MM.1S (cell line): ENCODE results near the gene CAPN5.

ENCODE experiments used
- DNase-seq: peaks from one replicate; pipeline ENCODE4 v3.0.0-alpha.2; 2015
- H2AFZ ChIP-seq: fragments of 300-600 bp; sonication (generic); 2 replicates; pipeline ENCODE4 v1.6.0; 2016; ENCODE audit warnings: antibody characterized with exemption, low read length
- H3F3A ChIP-seq: fragments of 300-600 bp; sonication (generic); 2 replicates; pipeline ENCODE4 v1.6.1; 2016; ENCODE audit warnings: mild to moderate bottlenecking, antibody characterized with exemption, low read length, moderate library complexity, mixed read lengths; ENCODE audit not compliant: insufficient read depth
- H3K27ac ChIP-seq: fragments of 300-600 bp; sonication (generic); 2 replicates; pipeline ENCODE4 v1.5.1; 2016; ENCODE audit warnings: mild to moderate bottlenecking, low read length
- H3K27me3 ChIP-seq: fragments of 300-600 bp; sonication (generic); replicated peaks from 2 replicates; pipeline ENCODE4 v1.6.0; 2016; ENCODE audit warnings: low read length; ENCODE audit not compliant: insufficient read depth
- H3K36me3 ChIP-seq: fragments of 300-600 bp; sonication (generic); replicated peaks from 2 replicates; pipeline ENCODE4 v1.6.1; 2016; ENCODE audit warnings: mild to moderate bottlenecking, low read length, mixed read lengths; ENCODE audit not compliant: insufficient read depth
- H3K4me1 ChIP-seq: fragments of 300-600 bp; sonication (generic); 2 replicates; pipeline ENCODE4 v1.6.1; 2016; ENCODE audit warnings: low read length, mixed read lengths
- H3K4me2 ChIP-seq: fragments of 300-600 bp; sonication (generic); 2 replicates; pipeline ENCODE4 v1.6.0; 2016; ENCODE audit warnings: low read depth, low read length
- H3K4me3 ChIP-seq: fragments of 300-600 bp; sonication (generic); 2 replicates; pipeline ENCODE4 v1.5.1; 2016; ENCODE audit warnings: low read length, mixed read lengths
- H3K79me2 ChIP-seq: fragments of 300-600 bp; sonication (generic); 2 replicates; pipeline ENCODE4 v1.6.1; 2016; ENCODE audit warnings: mixed run types, low read length, mixed read lengths
- H3K9ac ChIP-seq: fragments of 300-600 bp; sonication (generic); 2 replicates; pipeline ENCODE4 v1.6.1; 2016; ENCODE audit warnings: low read length, mixed read lengths
- H3K9me2 ChIP-seq: fragments of 300-600 bp; sonication (generic); replicated peaks from 2 replicates; pipeline ENCODE4 v1.6.1; 2016; ENCODE audit warnings: mild to moderate bottlenecking, low read length, mixed read lengths; ENCODE audit not compliant: insufficient read depth
- H3K9me3 ChIP-seq: fragments of 300-600 bp; sonication (generic); replicated peaks from 2 replicates; pipeline ENCODE4 v1.6.1; 2016; ENCODE audit warnings: mild to moderate bottlenecking, low read length, mixed read lengths; ENCODE audit not compliant: insufficient read depth
- H4K20me1 ChIP-seq: fragments of 300-600 bp; sonication (generic); 2 replicates; pipeline ENCODE4 v1.6.1; 2016; ENCODE audit warnings: mild to moderate bottlenecking, low read length, moderate library complexity, mixed read lengths; ENCODE audit not compliant: insufficient read depth
- EZH2 ChIP-seq: fragments of 300-600 bp; sonication (generic); optimal IDR thresholded peaks from 2 replicates; pipeline ENCODE3; 2017; ENCODE audit warnings: low read depth, mild to moderate bottlenecking, antibody characterized with exemption, low read length, mixed read lengths
- EZH2phosphoT487 ChIP-seq: fragments of 300-600 bp; sonication (generic); IDR thresholded peaks from 2 replicates; pipeline ENCODE4 v1.6.1; 2018; ENCODE audit warnings: antibody characterized with exemption, low read length
- TF ChIP-seq, protein P1 (sequence below): fragments of 300-600 bp; sonication (generic); IDR thresholded peaks from 2 replicates; pipeline ENCODE4 v1.5.1; 2016; ENCODE audit warnings: antibody characterized with exemption, low read length, mixed read lengths

Gene CAPN5

DNA sequence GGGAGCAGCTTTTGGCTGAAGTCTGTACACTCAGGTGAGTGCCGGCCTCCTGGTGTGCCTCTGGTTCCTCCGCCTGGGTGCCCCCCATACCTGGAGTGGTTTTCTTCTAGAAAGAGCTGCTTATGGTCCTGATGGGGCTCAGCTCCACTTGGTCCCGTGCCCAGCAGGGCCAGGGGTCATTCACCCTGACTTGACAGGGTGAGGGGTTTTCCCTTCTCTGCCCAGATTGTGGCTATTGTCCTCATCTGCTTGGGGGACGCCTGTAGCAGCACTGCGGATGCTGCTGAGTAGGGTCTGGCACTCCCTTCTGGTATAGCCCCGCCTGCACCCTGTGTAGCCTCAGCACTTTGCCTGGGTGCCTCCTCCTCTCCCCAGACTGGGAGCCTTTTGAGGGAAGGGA lies 44.1 kb downstream of the CAPN5 start:
- no peak overlapping the region for H3K9ac ChIP-seq
- H2AFZ ChIP-seq = no peak overlapping the region
- TF ChIP-seq EZH2phosphoT487 = no peak
- TF ChIP-seq, protein P1, sequence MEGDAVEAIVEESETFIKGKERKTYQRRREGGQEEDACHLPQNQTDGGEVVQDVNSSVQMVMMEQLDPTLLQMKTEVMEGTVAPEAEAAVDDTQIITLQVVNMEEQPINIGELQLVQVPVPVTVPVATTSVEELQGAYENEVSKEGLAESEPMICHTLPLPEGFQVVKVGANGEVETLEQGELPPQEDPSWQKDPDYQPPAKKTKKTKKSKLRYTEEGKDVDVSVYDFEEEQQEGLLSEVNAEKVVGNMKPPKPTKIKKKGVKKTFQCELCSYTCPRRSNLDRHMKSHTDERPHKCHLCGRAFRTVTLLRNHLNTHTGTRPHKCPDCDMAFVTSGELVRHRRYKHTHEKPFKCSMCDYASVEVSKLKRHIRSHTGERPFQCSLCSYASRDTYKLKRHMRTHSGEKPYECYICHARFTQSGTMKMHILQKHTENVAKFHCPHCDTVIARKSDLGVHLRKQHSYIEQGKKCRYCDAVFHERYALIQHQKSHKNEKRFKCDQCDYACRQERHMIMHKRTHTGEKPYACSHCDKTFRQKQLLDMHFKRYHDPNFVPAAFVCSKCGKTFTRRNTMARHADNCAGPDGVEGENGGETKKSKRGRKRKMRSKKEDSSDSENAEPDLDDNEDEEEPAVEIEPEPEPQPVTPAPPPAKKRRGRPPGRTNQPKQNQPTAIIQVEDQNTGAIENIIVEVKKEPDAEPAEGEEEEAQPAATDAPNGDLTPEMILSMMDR = no peak
- no peak for TF ChIP-seq EZH2
- no peaks in the 10 kb centered on the region for H4K20me1 ChIP-seq
- H3K79me2 ChIP-seq = no peaks in the 10 kb centered on the region
- H3K9me3 ChIP-seq = no peaks in the 10 kb centered on the region
- no peak for DNase-seq
- H3K4me2 ChIP-seq = no peak overlapping the region
- no peaks in the 10 kb centered on the region for H3F3A ChIP-seq
- 0 out of 2 replicates have a peak, but pooled peaks cover 3% of the 10 kb centered on the region for H3K4me1 ChIP-seq
- H3K9me2 ChIP-seq = no peaks in the 10 kb centered on the region
- peaks cover 8% of the 10 kb centered on the region for H3K27me3 ChIP-seq
- no peak overlapping the region for H3K27ac ChIP-seq
- no peaks in the 10 kb centered on the region for H3K36me3 ChIP-seq
- no peak overlapping the region for H3K4me3 ChIP-seq

DNA sequence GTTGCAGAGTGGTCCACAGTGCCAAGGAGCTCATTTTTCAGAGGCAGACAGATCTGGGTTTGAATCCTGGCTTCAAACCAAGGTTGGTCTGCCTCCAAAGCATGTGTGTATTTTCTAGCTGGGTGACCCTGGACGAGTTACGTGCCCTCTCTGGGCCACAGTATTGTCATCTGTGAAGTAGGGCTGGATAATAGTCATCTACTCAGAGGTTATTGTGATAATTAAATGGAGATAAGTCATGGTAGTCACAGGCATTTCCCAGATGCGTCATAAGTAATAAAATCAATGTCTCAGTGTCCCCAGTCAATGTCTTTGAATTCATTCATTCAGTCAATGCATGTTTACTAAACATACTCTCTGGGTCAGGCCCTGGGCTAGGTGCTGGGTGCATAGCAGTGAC lies 44.5 kb downstream of the CAPN5 start:
- H3K27me3 ChIP-seq = peaks cover 8% of the 10 kb centered on the region
- no peaks in the 10 kb centered on the region for H4K20me1 ChIP-seq
- no peaks in the 10 kb centered on the region for H3F3A ChIP-seq
- H3K36me3 ChIP-seq = no peaks in the 10 kb centered on the region
- no peak overlapping the region for H3K9ac ChIP-seq
- no peaks in the 10 kb centered on the region for H3K9me3 ChIP-seq
- no peaks in the 10 kb centered on the region for H3K79me2 ChIP-seq
- no peak overlapping the region for H3K27ac ChIP-seq
- H3K4me2 ChIP-seq = no peak overlapping the region
- no peak for DNase-seq
- H3K9me2 ChIP-seq = no peaks in the 10 kb centered on the region
- no peak overlapping the region for H2AFZ ChIP-seq
- H3K4me3 ChIP-seq = no peak overlapping the region
- TF ChIP-seq, protein P1 = no peak
- TF ChIP-seq EZH2 (no peak), EZH2phosphoT487 (no peak)
- H3K4me1 ChIP-seq = 0 out of 2 replicates have a peak, but pooled peaks cover 3% of the 10 kb centered on the region

DNA sequence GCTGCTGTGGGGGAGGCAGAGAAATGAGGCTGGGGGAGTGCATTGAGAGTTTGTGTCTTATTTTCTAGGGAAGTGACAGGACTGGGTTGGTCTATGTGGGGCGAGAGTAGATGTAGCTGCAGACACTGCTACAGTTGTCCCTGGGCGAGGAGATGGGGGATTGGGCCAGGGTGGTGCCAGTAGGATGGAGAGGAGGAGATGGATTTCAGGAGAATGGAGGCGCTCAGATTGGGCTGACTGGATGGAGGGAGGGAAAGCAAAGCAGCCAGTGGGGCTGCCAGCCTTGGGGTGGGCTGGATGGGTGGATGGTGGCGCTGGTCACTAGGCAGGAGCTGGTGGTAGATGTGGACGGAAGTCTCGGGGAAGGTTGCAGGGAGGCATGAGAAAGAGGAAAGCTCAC lies 45.2 kb downstream of the CAPN5 start:
- DNase-seq = no peak
- Histone ChIP-seq H3K36me3 (no peaks in the 10 kb centered on the region), H3F3A (no peaks in the 10 kb centered on the region), H3K9me3 (no peaks in the 10 kb centered on the region), H3K4me2 (no peak overlapping the region), H3K79me2 (no peaks in the 10 kb centered on the region), H3K9me2 (no peaks in the 10 kb centered on the region), H3K4me3 (no peak overlapping the region), H3K9ac (no peak overlapping the region), H3K27me3 (peaks cover 8% of the 10 kb centered on the region), H4K20me1 (no peaks in the 10 kb centered on the region), H3K27ac (no peak overlapping the region), H2AFZ (no peak overlapping the region), H3K4me1 (0 out of 2 replicates have a peak, but pooled peaks cover 3% of the 10 kb centered on the region)
- TF ChIP-seq EZH2phosphoT487 = no peak
- no peak for TF ChIP-seq EZH2
- TF ChIP-seq, protein P1 = no peak
